Measurements from ENCODE around the gene ASB6. TPM values are rescaled to one million over a fixed set of nuclear protein-coding genes. Genes with fewer than 3 reads are reported as not detected.
A peak's percentile ranks its signal among the peaks of the same experiment; 100 is the strongest.
"Not testable (repeated sequence)": the region's sequence is repeated elsewhere in the genome, so short reads cannot be mapped to it uniquely, and the experiment has no call there.

The ASB6 gene
- total and polyA plus RNA-seq, 8 donors = 7.5 to 35.6 (median 14.8) TPM

- Histone ChIP-seq H3K9me3 (no peaks in the 10 kb centered on the region), H3K27ac (peak overlapping the region in 1 of 5 donors; percentile 29), H3K27me3 (peaks cover 0 to 80% (median 33%) of the 10 kb centered on the region in 3 donors), H3K4me3 (peak overlapping the region; percentile 39 to 53 (median 43)), H3K4me1 (peaks cover 9 to 21% (median 19%) of the 10 kb centered on the region in 4 donors), H3K36me3 (no peaks in the 10 kb centered on the region)
- TF ChIP-seq, protein P1, sequence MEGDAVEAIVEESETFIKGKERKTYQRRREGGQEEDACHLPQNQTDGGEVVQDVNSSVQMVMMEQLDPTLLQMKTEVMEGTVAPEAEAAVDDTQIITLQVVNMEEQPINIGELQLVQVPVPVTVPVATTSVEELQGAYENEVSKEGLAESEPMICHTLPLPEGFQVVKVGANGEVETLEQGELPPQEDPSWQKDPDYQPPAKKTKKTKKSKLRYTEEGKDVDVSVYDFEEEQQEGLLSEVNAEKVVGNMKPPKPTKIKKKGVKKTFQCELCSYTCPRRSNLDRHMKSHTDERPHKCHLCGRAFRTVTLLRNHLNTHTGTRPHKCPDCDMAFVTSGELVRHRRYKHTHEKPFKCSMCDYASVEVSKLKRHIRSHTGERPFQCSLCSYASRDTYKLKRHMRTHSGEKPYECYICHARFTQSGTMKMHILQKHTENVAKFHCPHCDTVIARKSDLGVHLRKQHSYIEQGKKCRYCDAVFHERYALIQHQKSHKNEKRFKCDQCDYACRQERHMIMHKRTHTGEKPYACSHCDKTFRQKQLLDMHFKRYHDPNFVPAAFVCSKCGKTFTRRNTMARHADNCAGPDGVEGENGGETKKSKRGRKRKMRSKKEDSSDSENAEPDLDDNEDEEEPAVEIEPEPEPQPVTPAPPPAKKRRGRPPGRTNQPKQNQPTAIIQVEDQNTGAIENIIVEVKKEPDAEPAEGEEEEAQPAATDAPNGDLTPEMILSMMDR (IDR thresholded peaks at IDR 0.05) = no peak
- TF ChIP-seq POLR2A (IDR thresholded peaks at IDR 0.05) (no peak), POLR2AphosphoS5 (IDR thresholded peaks at IDR 0.05) (no peak), EP300 (IDR thresholded peaks at IDR 0.05) (no peak)
- 3 to 4% (median 4%) methylated on average over 6 to 88 of the region's 88 CpGs for WGBS, 5 donors
- DNase-seq = no peak
- intact Hi-C loops (cut with DNase I; ENCODE audit: low total_unique reads) = no loop called here
Measured at GRCh38 chr9:129665814-129666520, 24.0 kb upstream of the ASB6 start.

DNA sequence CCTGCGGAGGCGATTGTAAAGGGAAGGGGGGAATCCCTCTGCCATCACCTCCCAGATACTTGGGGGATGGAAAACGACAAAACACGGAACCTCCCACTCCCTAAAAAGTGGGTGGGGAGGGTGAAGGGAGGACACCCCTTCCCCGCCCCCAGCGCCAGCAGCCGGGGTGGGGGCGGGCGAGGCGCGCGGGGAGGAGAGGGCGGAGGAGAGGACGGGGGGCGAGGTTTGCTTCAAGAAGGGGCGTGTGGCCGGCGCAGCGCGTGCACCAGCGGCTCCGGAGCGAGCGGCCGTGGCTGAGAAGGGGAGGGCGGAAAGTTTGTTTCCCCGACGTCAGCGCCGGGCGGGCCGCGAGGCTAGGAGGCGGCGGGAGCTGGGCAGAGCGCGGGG lies 23.4 kb upstream of the ASB6 start, which contains the start of gene PRRX2:
Gene PRRX2, plus strand, starts transcription at position 259 of the 387 bp plus-strand sequence. CDS start 221 bp downstream, outside the sequence.
- Histone ChIP-seq H3K9me3 (no peaks in the 10 kb centered on the region), H3K4me3 (peak within 1 kb of the TSS; percentile 39 to 53 (median 43)), H3K27ac (peak within 1 kb of the TSS in 2 of 5 donors; percentile 14 to 29), H3K4me1 (peaks cover 9 to 21% (median 19%) of the 10 kb centered on the region in 4 donors), H3K27me3 (peaks cover 0 to 75% (median 33%) of the 10 kb centered on the region in 3 donors), H3K36me3 (no peaks in the 10 kb centered on the region)
- intact Hi-C loops (cut with DNase I; ENCODE audit: low total_unique reads) = no loop called here
- peak in 1 of 2 donors; percentile 85 for DNase-seq
- TF ChIP-seq POLR2A (IDR thresholded peaks at IDR 0.05) (no peak), POLR2AphosphoS5 (IDR thresholded peaks at IDR 0.05) (no peak), EP300 (IDR thresholded peaks at IDR 0.05) (no peak)
- TF ChIP-seq, protein P1 (IDR thresholded peaks at IDR 0.05) = no peak
- 0 to 1% (median 0%) methylated on average over 2 to 33 of the region's 37 CpGs for WGBS, 5 donors

GRCh38 chr9:129664746-129665388 lies 22.9 kb upstream of the ASB6 start:
- TF ChIP-seq POLR2A (IDR thresholded peaks at IDR 0.05) = no peak
- no peak for TF ChIP-seq POLR2AphosphoS5 (IDR thresholded peaks at IDR 0.05)
- TF ChIP-seq, protein P1 (IDR thresholded peaks at IDR 0.05) = no peak
- no peak for TF ChIP-seq EP300 (IDR thresholded peaks at IDR 0.05)
- WGBS, 5 donors = 8 to 20% (median 12%) methylated on average over 20 to 36 of the region's 36 CpGs
- peak overlapping the region; percentile 39 to 53 (median 43) for H3K4me3 ChIP-seq
- DNase-seq = peak in 1 of 2 donors; percentile 49
- no peaks in the 10 kb centered on the region for H3K36me3 ChIP-seq
- no peaks in the 10 kb centered on the region for H3K9me3 ChIP-seq
- peaks cover 0 to 72% (median 33%) of the 10 kb centered on the region in 3 donors for H3K27me3 ChIP-seq
- peak overlapping the region in 2 of 5 donors; percentile 14 to 29 for H3K27ac ChIP-seq
- H3K4me1 ChIP-seq = peaks cover 9 to 21% (median 19%) of the 10 kb centered on the region in 4 donors
- intact Hi-C loops (cut with DNase I; ENCODE audit: low total_unique reads) = no loop called here

DNA sequence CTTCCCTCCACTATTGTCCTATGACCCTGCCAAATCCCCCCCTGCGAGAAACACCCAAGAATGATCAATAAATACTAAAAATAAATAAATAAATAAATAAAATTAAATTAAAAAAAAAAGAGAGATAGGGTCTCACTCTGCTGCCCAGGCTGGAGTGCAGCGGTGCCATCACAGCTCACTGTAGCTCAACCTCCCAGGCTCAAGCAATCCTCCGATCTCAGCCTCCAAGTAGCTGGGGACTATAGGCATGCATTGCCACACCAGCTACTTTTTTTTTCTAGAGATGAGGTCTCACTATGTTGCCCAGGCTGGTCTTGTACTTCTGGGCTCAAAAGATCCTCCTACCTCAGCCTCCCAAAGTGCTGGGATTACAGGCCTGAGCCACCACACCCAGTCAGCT lies 20.3 kb upstream of the ASB6 start:
- DNase-seq; H3K4me3 ChIP-seq; H3K27ac ChIP-seq; H3K9me3 ChIP-seq; H3K36me3 ChIP-seq; intact Hi-C loops (cut with DNase I; ENCODE audit: low total_unique reads): not testable (repeated sequence)
- WGBS, 5 donors = 56 to 72% (median 66%) methylated on average over 3 of the region's 3 CpGs
- Histone ChIP-seq H3K27me3 (peaks cover 0 to 49% (median 27%) of the 10 kb centered on the region in 3 donors), H3K4me1 (peaks cover 9 to 21% (median 19%) of the 10 kb centered on the region in 4 donors)

Data from stomach (tissue), 9 donors.